Measurements from ENCODE around the gene CTAGE9. TPM values are rescaled to one million over a fixed set of nuclear protein-coding genes. Genes with fewer than 3 reads are reported as not detected.

The CTAGE9 gene
- total RNA-seq, 1 donor from 2014 or later: not detected

GRCh38 chr6:131731224-131731623 is 20.4 kb upstream of the CTAGE9 start:
- Histone ChIP-seq H3K4me3 (no peak overlapping the region), H3K4me1 (no peaks in the 10 kb centered on the region), H3K27me3 (ENCODE audit: low read depth) (no peaks in the 10 kb centered on the region), H3K9me3 (replicated peaks) (peaks cover 17% of the 10 kb centered on the region), H3K27ac (replicated peaks) (no peak overlapping the region), H3K36me3 (no peaks in the 10 kb centered on the region)
- intact Hi-C loops (cut with micrococcal nuclease): no loop called here
- TF ChIP-seq CTCF (IDR thresholded peaks at IDR 0.05; ENCODE audit: borderline replicate concordance): no peak
- no peak for DNase-seq

- H3K4me3 ChIP-seq: no peak overlapping the region
- H3K36me3 ChIP-seq: no peaks in the 10 kb centered on the region
- peaks cover 17% of the 10 kb centered on the region for H3K9me3 ChIP-seq (replicated peaks)
- TF ChIP-seq CTCF (IDR thresholded peaks at IDR 0.05; ENCODE audit: borderline replicate concordance): no peak
- DNase-seq: no peak
- intact Hi-C loops (cut with micrococcal nuclease): no loop called here
- no peaks in the 10 kb centered on the region for H3K4me1 ChIP-seq
- no peak overlapping the region for H3K27ac ChIP-seq (replicated peaks)
- no peaks in the 10 kb centered on the region for H3K27me3 ChIP-seq (ENCODE audit: low read depth)
Measured at GRCh38 chr6:131730264-131730663, 19.4 kb upstream of the CTAGE9 start.

GRCh38 chr6:131729550-131729949 is 18.7 kb upstream of the CTAGE9 start:
- no peak for TF ChIP-seq CTCF (IDR thresholded peaks at IDR 0.05; ENCODE audit: borderline replicate concordance)
- Histone ChIP-seq H3K4me3 (no peak overlapping the region), H3K4me1 (no peaks in the 10 kb centered on the region), H3K27ac (replicated peaks) (no peak overlapping the region), H3K36me3 (no peaks in the 10 kb centered on the region), H3K27me3 (ENCODE audit: low read depth) (no peaks in the 10 kb centered on the region), H3K9me3 (replicated peaks) (peaks cover 17% of the 10 kb centered on the region)
- no peak for DNase-seq
- intact Hi-C loops (cut with micrococcal nuclease): no loop called here

- no peak for TF ChIP-seq CTCF (IDR thresholded peaks at IDR 0.05; ENCODE audit: borderline replicate concordance)
- no peak overlapping the region for H3K27ac ChIP-seq (replicated peaks)
- no peaks in the 10 kb centered on the region for H3K4me1 ChIP-seq
- no peaks in the 10 kb centered on the region for H3K36me3 ChIP-seq
- H3K4me3 ChIP-seq: no peak overlapping the region
- no peaks in the 10 kb centered on the region for H3K27me3 ChIP-seq (ENCODE audit: low read depth)
- intact Hi-C loops (cut with micrococcal nuclease): no loop called here
- DNase-seq: no peak
- H3K9me3 ChIP-seq (replicated peaks): peaks cover 17% of the 10 kb centered on the region
Measured at GRCh38 chr6:131728296-131728939, 17.6 kb upstream of the CTAGE9 start.

- TF ChIP-seq CTCF (IDR thresholded peaks at IDR 0.05; ENCODE audit: borderline replicate concordance): no peak
- intact Hi-C loops (cut with micrococcal nuclease): no loop called here
Measured at GRCh38 chr6:131727868-131728267, 17.1 kb upstream of the CTAGE9 start.

More at GRCh38 chr6:131727868-131728267, 17.1 kb upstream of the CTAGE9 start:
- Histone ChIP-seq H3K36me3 (no peaks in the 10 kb centered on the region), H3K27me3 (ENCODE audit: low read depth) (no peaks in the 10 kb centered on the region), H3K27ac (replicated peaks) (no peak overlapping the region), H3K4me3 (no peak overlapping the region), H3K9me3 (replicated peaks) (peaks cover 17% of the 10 kb centered on the region), H3K4me1 (no peaks in the 10 kb centered on the region)
- DNase-seq: no peak

All from left ventricle myocardium inferior (tissue), 1 donor.